ENCODE measurements around the gene XPR1.

The XPR1 gene

GRCh38 chr1:180916771-180917170 is 284.9 kb downstream of the XPR1 start:
- no peak for DNase-seq (ENCODE audit: low read depth)

DNA sequence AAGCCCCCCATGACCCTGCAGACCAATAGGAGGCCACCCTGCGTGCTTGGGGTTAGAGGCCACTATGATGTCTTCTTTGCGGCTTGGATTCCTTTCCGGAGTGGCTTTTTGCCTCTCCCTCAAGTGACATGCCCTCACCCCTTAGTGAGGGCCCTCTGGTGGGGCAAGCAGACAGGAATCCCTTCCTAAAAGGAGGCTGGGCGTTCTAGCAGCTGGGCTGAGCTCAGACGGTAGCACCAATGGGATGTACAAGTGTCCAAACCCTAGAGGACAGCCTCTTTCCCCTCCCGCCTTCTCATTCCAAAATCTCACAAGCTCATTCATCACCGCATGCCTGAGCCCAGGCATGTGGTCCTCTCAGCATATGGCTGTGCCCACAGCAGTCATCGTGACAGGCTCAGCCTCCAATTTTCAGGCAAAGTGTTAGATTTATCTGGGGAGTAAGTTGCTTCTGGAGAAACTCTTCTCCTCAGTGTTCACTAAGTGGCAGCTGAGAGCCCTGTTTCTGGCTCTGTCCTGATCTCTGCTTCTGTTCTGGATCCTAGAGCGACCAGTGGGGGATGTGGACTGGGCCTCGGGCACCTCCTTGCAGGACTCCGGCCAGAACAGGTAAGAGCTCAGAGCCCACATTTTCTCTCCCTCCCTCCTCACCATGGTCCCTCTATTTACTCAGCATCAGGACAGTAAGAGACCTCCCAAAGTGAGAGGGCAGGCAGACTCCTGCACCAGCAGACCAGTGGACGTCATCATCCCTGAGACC is 285.7 kb downstream of the XPR1 start:
- no peak for DNase-seq (ENCODE audit: low read depth)

- no peak for DNase-seq (ENCODE audit: low read depth)
These were observed 286.7 kb downstream of the XPR1 start for GRCh38 chr1:180918519-180918918.

DNA sequence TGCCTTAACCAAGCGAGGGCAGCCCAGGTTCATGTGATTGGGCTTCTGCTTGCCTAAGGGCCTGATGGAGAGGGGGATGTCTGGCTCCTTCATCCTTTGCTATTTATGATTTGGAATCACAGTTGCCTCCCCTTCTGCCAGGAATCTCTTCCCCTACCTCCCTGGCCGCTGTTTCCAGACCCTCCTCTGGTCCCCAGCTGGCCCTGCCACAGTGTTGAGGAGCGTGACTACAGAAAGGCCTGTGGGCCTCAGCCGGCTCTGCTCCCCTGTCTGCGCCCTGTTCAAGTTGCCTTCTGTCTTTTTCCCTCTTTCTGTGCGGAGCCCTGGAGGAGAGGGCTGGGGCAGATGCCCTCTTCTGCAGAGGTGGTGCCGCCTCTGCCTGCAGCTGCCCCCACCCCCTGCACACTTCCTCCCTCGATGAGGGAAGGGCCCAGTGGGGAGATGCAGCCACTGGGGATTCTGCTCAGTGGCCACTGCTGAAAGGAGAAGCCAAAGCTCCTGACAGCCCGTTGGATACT is 287.4 kb downstream of the XPR1 start:
- no peak for DNase-seq (ENCODE audit: low read depth)

DNA sequence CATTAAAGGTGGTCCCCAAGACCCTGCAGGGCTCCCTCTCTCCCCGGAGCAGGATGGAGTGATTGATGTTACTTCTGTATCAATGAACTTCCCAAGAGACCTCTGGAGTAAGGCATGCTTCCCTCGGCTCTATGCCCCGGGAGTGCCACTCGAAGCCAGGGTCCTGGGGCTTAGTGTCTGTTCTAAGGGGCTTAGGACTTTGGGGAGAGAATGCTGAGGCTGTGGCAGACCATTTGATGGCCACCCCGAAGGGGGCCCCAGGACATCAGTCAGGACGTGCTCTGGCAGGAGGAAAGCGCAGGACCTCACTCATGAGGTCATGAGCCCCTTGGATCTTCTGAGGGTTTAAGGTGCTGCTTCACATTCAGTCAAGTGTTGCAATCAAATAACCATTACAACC is 288.4 kb downstream of the XPR1 start:
- DNase-seq (ENCODE audit: low read depth), result no peak

GRCh38 chr1:180920702-180921101 is 288.9 kb downstream of the XPR1 start:
- peak; percentile 12 for DNase-seq (ENCODE audit: low read depth)

DNA sequence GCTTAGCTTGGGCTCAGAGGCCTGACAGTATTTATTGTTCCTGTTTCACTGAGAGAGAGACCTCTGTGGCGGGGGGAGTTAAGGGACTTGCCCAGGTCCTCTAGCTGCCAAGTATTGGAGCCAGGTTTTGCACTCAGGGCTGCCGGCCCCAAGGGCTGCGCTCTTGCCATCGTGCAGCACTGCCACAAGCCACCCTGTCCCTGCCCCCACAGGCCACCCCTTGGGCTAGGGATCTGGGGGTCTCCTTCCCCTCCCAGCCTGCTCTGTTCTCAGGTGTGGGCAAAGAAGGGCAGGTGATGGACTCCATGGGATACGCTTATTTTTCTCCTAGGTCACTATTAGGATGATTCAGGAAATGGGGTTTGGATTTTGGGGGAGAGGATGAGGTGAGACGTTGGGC is 289.6 kb downstream of the XPR1 start:
- no peak for DNase-seq (ENCODE audit: low read depth)

DNA sequence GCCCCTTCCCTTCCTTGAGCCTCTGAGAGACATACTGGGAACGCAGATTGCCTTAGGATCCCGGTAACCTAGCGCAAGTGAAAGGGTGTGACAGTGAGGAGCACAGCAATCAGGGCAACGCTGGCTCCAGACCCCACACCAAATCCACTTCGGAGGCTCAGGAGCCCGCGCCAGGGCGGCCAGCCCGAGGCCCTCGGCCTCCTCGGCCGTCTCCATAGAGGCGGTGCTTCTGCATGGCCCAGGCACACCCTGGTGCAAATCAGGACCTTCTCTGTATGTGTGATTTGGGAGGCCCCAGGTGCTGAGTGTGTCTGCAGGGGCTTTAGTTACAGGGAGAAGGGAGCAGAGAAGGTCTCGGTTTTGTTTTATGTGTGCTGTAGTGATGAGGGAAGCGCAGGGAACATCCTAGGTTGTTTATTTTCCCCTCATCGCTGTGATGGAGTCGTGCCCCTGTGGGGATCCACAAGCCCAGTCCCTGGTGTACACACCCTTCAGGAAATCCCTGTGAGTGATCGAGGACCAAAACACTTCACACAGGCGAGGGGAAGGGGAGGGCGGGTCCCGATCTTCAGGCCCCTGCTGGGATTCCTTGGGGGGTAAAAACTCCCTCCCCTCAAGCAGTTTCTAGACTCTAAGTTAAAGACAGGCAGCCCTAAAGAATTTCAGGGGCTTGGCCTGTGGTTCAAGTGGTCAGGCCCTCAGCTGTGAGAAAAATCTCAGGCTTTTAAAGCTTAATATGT is 290.2 kb downstream of the XPR1 start:
- DNase-seq (ENCODE audit: low read depth), result no peak

- no peak for DNase-seq (ENCODE audit: low read depth)
These were observed 290.8 kb downstream of the XPR1 start for GRCh38 chr1:180922631-180923015.

DNA sequence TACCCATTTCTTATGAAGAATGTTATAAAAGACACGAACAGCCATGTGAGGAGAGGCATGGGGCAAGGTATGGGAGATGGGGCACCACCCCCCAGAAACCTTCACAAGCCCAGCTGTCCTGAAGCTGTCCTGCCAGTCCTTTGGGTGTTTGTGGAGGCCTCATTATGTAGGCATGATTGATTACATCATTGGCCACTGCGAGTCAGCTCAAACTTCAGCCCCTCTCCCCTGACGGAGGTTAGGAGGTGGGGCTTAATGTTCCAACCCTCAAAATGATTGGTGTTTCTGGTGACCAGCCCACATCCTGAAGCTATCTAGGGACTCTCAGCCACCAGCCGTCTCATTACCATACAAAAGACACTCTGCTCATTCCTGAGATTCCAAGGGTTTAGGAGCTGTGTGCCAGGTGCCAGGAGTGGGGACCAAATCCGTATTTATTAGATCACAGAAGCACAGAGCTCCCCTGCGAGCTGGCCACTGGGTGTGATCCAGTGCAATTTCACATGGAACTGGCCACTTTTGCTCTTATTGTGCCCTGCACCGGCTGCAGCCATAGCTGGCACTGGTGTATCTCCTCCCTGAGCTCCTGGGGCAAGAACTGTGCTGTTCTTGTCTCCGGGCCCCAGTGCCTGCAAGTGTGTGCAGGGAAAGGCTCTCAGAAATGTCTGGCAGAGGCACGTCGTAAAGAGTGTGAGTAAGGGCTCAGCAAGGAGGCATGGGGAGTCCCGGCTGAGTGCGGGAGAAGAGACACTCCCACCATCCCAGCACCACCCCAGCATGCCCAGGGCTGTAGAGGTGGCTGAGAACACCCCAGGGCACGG is 291.4 kb downstream of the XPR1 start:
- DNase-seq (ENCODE audit: low read depth), result peak; percentile 33

DNA sequence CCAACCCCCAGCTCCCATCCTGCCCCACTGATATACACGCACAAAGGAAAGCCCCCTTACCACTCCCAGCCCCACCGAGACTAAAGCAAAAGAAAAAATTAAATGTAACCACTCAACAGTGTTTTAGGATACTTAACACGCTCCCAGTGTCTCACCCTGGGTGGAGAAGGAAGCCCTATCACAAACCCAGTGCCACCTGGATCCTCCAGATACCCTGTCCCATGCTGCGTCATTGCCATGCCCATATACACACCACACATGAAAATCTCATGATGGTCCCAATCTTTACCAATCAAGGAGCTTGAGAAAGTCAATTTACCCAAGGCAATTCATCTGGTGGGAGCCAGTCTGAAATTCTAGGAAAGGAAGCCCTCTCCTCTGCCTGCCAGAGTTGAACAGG is 292.1 kb downstream of the XPR1 start:
- no peak for DNase-seq (ENCODE audit: low read depth)

- no peak for DNase-seq (ENCODE audit: low read depth)
These were observed 293.1 kb downstream of the XPR1 start for GRCh38 chr1:180924939-180925338.

DNA sequence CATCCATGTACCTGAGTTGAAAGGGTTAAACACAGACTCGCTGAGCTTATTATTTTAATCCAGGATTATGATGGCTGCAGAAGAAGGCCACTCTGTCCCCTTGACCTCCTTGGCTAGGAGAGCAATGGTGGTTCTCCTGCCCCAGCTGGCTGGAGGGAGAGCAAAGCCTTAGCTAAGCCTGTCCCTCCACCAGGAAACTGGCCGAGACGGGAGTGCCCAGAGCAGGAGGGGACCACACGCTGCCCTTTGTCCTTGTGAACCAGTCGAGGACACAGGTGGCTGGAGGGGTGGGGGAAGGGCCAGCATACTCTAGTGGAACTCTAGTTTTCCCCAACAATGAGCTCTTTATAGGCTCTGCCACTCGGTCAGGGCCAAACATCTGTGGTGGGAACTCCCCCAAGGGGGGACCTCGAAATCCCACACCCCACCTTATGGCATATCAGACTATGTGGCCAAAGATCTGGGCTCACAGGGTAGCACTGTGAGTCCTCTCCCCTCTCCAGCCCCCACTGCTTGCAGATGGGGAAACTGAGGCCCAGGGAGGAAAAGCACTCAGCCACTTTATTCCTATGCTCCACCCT is 293.7 kb downstream of the XPR1 start:
- DNase-seq (ENCODE audit: low read depth), result no peak

DNA sequence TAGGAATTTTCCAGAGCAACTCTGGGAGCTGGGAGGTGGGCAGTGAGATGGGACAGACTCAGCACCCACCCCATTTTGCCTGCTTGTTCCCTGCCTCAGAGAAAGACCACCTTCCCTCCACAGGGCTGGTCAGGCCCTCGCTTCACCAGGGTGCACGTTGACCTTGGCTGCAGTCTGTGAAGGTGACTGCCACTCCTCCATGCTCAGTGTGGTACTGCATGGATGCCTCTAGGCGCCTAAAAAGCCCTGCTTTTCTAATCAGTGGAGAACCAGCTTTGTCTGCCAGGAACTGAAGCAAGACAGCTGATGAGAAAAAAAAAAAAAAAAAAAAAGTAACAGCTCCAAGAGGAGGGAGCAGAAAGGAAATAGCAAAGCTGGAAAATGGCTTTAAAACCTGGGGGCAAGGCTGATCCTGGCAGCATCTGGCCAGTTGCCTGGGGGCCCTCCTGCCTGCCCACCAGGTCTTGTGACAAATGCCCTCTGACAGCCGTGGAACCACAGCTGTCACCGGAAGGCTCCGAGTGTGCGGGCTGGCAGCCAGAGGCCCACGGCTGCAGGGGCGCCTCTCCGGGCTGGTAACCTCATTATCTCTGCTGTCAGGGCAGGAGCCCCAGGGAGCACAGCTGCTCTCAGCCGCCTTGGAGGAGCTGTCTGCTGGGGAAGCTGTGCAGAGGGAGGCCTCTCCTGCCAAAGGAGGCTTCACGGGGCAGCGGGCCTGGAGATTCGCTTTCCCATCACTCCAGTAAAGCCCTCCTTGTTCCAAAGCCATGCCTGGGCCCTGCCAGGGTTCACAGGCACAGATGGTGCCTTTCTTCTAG is 294.6 kb downstream of the XPR1 start:
- DNase-seq (ENCODE audit: low read depth), result peak; percentile 28

DNA sequence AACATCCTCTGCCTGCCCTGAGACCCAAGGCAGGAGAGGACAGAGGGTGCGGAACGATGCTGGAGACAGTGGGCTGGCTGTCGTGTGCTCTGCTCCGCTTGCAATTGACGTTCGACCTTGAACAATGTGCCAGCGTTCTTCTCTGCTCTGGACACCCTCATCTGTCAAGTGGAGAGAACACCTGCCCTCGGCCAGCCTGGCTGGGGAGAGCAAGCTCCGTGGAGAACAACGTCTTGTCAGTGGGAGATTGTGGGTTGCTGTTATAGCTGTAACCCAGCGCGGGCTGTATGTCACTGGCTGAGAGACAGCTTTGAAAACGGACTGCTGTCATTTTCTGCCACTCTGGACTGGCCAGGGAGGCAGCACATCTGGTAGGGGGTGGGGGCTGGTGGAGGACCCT is 295.5 kb downstream of the XPR1 start:
- DNase-seq (ENCODE audit: low read depth), result no peak

DNA sequence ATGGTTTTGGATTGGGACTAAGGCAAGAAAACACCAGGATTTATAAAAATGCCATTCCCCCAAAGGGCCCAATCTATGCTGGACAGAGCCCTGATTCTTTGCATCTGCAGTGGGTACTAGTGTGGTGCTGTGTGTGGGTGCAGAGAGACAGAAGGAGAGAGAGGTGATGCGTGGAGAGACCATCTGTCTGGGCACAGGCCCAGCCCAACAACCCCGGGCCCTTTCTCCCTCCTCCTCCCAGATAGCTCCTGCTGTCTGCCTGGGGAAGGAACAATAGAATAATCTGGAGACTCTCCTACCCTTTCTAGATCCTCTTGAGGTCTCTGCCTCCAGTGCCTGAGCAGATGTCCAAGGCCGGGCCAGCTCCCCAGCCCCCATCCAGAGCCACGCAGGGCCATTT is 296.0 kb downstream of the XPR1 start:
- no peak for DNase-seq (ENCODE audit: low read depth)

GRCh38 chr1:180928331-180929230 is 296.8 kb downstream of the XPR1 start:
- no peak for DNase-seq (ENCODE audit: low read depth)

DNA sequence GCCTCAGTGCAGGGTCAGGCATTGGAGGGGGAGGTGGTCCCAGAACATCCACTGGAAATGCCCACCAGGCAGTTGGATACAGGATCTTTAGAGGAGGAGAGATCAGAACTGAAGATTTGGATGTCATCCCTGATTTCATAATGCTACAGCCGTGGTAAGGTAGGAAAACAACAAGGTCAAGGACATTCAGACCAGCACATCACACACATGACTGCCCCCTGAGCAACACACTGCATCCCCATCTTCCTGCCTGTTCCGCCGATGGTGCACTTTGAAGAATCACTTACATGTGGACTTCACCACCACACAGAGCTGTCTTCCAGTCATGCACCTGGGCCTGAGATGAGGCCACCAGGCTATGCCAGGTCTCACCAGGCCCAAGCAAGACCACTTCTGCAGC is 297.6 kb downstream of the XPR1 start:
- DNase-seq (ENCODE audit: low read depth), result no peak

DNA sequence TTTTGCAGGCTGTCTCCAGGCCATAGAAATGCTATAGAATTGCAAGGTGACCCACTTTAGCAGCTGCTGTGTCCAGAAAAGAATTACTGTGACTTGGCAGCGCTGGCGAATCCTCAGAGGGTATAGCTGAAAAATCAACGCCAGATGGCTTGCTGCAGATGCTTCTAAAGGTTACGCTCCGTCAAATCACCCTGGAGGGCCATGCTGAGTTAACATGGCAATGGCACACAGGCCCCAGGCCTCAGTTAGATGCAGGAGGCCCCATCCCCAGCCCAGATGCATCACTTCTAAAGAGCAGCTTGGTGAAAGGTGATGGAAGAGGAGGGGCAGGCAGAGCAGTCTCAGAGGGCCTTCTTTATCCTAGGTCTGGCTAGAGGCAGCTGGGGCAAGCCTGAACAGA is 298.9 kb downstream of the XPR1 start:
- DNase-seq (ENCODE audit: low read depth), result no peak

GRCh38 chr1:180931529-180931928 is 299.7 kb downstream of the XPR1 start:
- DNase-seq (ENCODE audit: low read depth), result peak; percentile 19

Measured in iris pigment epithelial cell (primary cell).